Ovary (tissue), 3 donors: Measurements from ENCODE around the gene TIMM8B.
"Not testable (repeated sequence)": the region's sequence is repeated elsewhere in the genome, so short reads cannot be mapped to it uniquely, and the experiment has no call there.

Experiments
- CTCF ChIP-seq, 3 donors: fragments of 450-650 bp in 2 of 3; fragments of 200-600 bp in 1 of 3; IDR thresholded peaks; one replicate each; pipeline versions ENCODE4 v1.5.1 to v1.8.0; 2016 to 2022; ENCODE audit warnings: antibody characterized with exemption in 3 of 3, mild to moderate bottlenecking in 1 of 3
- EP300 ChIP-seq: sonication (generic); formaldehyde crosslinking; IDR thresholded peaks from one replicate; pipeline ENCODE4 v1.6.1; 2017; ENCODE audit warnings: antibody characterized with exemption
- POLR2A ChIP-seq: fragments of 450-650 bp; IDR thresholded peaks from one replicate; pipeline ENCODE4 v1.6.1; 2017; ENCODE audit warnings: antibody characterized with exemption, mild to moderate bottlenecking, moderate library complexity
- donor health status: DM: no; HTN: no; CAD: no.

GRCh38 chr11:112046647-112047046, 39.9 kb downstream of the TIMM8B start:
- TF ChIP-seq CTCF (IDR thresholded peaks at IDR 0.05); POLR2A; EP300: not testable (repeated sequence)
